SK-N-SH (cell line): ENCODE measurements around the gene PM20D2. TPM values are rescaled to one million over a fixed set of nuclear protein-coding genes. Genes with fewer than 3 reads are reported as not detected.

Experiments used
- CTCF ChIA-PET: fragments of 300-600, 350-600 bp; formaldehyde crosslinking; extraction: SDS; loops from one replicate; lab custom pipeline; 2021; lab: Yijun Ruan, JAX
- POLR2A ChIA-PET: fragments of 350-600 bp; sonication (Branson Sonifier 250); formaldehyde crosslinking; extraction: SDS; loops from one replicate; lab custom pipeline; 2020; ENCODE audit warnings: antibody characterized with exemption, inconsistent platforms; lab: Yijun Ruan, JAX
- DNase-seq: peaks from one replicate; pipeline ENCODE4 v3.0.0; 2012
- H2AFZ ChIP-seq: fragments of 200-600 bp; sonication (generic); 2 replicates; pipeline ENCODE4 v1.8.1; 2016; ENCODE audit warnings: antibody characterized with exemption, mild to moderate bottlenecking, low read depth
- H3F3A ChIP-seq: fragments of 200-600 bp; sonication (generic); replicated peaks from 2 replicates; pipeline ENCODE3; 2016; ENCODE audit warnings: antibody characterized with exemption, mild to moderate bottlenecking; ENCODE audit not compliant: insufficient read depth
- H3K27ac ChIP-seq, 2 experiments: fragments of 200-500 bp in 1 of 2; fragments of 200-600 bp in 1 of 2; sonication (Bioruptor generic) in 1 of 2; sonication (generic), shearing (Covaris generic) in 1 of 2; 2 replicates each; pipeline versions ENCODE4 v1.5.1 to v1.6.1; 2014 to 2016; ENCODE audit warnings: low read depth in 2 of 2, inconsistent platforms in 1 of 2, low read length in 1 of 2, mild to moderate bottlenecking in 1 of 2, mixed read lengths in 1 of 2
- H3K27me3 ChIP-seq: fragments of 200-600 bp; sonication (generic), shearing (Covaris generic); 2 replicates; pipeline ENCODE4 v1.6.1; 2016; ENCODE audit warnings: mixed run types; ENCODE audit not compliant: insufficient read depth
- H3K36me3 ChIP-seq, 2 experiments: fragments of 200-500 bp in 1 of 2; fragments of 200-600 bp in 1 of 2; sonication (Bioruptor generic) in 1 of 2; sonication (generic) in 1 of 2; replicated peaks in 1 of 2; 2 replicates each; pipeline versions ENCODE3 to v1.5.1; 2014 to 2016; ENCODE audit warnings: low read length in 1 of 2, mild to moderate bottlenecking in 1 of 2; ENCODE audit not compliant: insufficient read depth in 2 of 2, control insufficient read depth in 1 of 2
- H3K4me1 ChIP-seq, 2 experiments: fragments of 200-500 bp in 1 of 2; fragments of 200-600 bp in 1 of 2; sonication (Bioruptor generic) in 1 of 2; sonication (generic), shearing (Covaris generic) in 1 of 2; 2 replicates each; pipeline versions ENCODE4 v1.5.1 to v1.6.1; 2014 to 2016; ENCODE audit warnings: low read depth in 1 of 2, low read length in 1 of 2, mixed run types in 1 of 2; ENCODE audit not compliant: insufficient read depth in 2 of 2, control insufficient read depth in 1 of 2
- H3K4me2 ChIP-seq: fragments of 200-600 bp; sonication (generic), shearing (Covaris generic); 2 replicates; pipeline ENCODE4 v1.6.1; 2017; ENCODE audit warnings: mixed run types
- H3K4me3 ChIP-seq, 2 experiments: fragments of 200-500 bp in 1 of 2; fragments of 200-600 bp in 1 of 2; sonication (Bioruptor generic) in 1 of 2; sonication (generic), shearing (Covaris generic) in 1 of 2; 2 replicates each; pipeline versions ENCODE4 v1.5.1 to v1.8.1; 2014 to 2016; ENCODE audit warnings: low read depth in 2 of 2, inconsistent platforms in 1 of 2, low read length in 1 of 2, mild to moderate bottlenecking in 1 of 2, mixed read lengths in 1 of 2, moderate library complexity in 1 of 2
- H3K79me2 ChIP-seq: fragments of 200-600 bp; sonication (generic); 2 replicates; pipeline ENCODE4 v1.8.1; 2017; ENCODE audit warnings: mild to moderate bottlenecking; ENCODE audit not compliant: insufficient read depth
- H3K9ac ChIP-seq: fragments of 200-600 bp; sonication (generic); 2 replicates; pipeline ENCODE4 v1.6.1; 2017; ENCODE audit warnings: mixed run types
- H3K9me2 ChIP-seq: fragments of 200-600 bp; sonication (generic); 2 replicates; pipeline ENCODE4 v1.6.1; 2017; ENCODE audit warnings: mixed run types
- H3K9me3 ChIP-seq: fragments of 200-600 bp; sonication (generic); 2 replicates; pipeline ENCODE4 v1.6.1; 2017; ENCODE audit warnings: mixed run types, mild to moderate bottlenecking, moderate library complexity
- H4K20me1 ChIP-seq: fragments of 200-600 bp; sonication (generic); 2 replicates; pipeline ENCODE4 v1.6.1; 2017; ENCODE audit warnings: mild to moderate bottlenecking, mixed run types; ENCODE audit not compliant: insufficient read depth
- CTCF ChIP-seq: fragments of 200-600 bp; sonication (generic); IDR thresholded peaks from 2 replicates; pipeline ENCODE4 v1.6.1; 2017; ENCODE audit warnings: antibody characterized with exemption, mild to moderate bottlenecking, moderate library complexity
- FOSL2 ChIP-seq: IDR thresholded peaks from 2 replicates; pipeline ENCODE4 v1.4.0; 2012; ENCODE audit warnings: low read depth, mild to moderate bottlenecking, moderate library complexity, borderline replicate concordance
- FOXJ3 ChIP-seq: sonication (generic); formaldehyde crosslinking; IDR thresholded peaks from 2 replicates; pipeline ENCODE4 v1.5.1; 2020; ENCODE audit warnings: mild to moderate bottlenecking, missing genetic modification reagents
- FOXM1 ChIP-seq: IDR thresholded peaks from 2 replicates; pipeline ENCODE4 v1.4.0; 2012; ENCODE audit warnings: low read depth, mild to moderate bottlenecking
- GATA2 ChIP-seq: sonication (generic); formaldehyde crosslinking; IDR thresholded peaks from 2 replicates; pipeline ENCODE4 v1.5.0; 2020; ENCODE audit warnings: mild to moderate bottlenecking, missing genetic modification reagents
- JUND ChIP-seq: IDR thresholded peaks from 2 replicates; pipeline ENCODE4 v1.4.0; 2012
- MEF2A ChIP-seq: IDR thresholded peaks from 2 replicates; pipeline ENCODE4 v1.4.0; 2012; ENCODE audit warnings: low read depth, borderline replicate concordance
- MXI1 ChIP-seq: IDR thresholded peaks from 2 replicates; pipeline ENCODE4 v1.6.1; 2012; ENCODE audit warnings: mild to moderate bottlenecking, low read depth, low read length, improper control_type of control experiment
- NFIC ChIP-seq: IDR thresholded peaks from 2 replicates; pipeline ENCODE4 v1.4.0; 2012; ENCODE audit warnings: borderline replicate concordance
- NRF1 ChIP-seq: IDR thresholded peaks from 2 replicates; pipeline ENCODE4 v1.6.1; 2012; ENCODE audit warnings: low read depth, mild to moderate bottlenecking, low read length
- RCOR1 ChIP-seq: fragments of 150-350 bp; IDR thresholded peaks from 2 replicates; pipeline ENCODE4 v1.6.1; 2017; ENCODE audit warnings: antibody characterized with exemption, low read length
- RFX5 ChIP-seq: IDR thresholded peaks from 2 replicates; pipeline ENCODE4 v1.6.1; 2012; ENCODE audit warnings: mild to moderate bottlenecking, improper control_type of control experiment, low read length
- RXRA ChIP-seq: IDR thresholded peaks from 2 replicates; pipeline ENCODE4 v1.4.0; 2012; ENCODE audit warnings: low read depth, mild to moderate bottlenecking, borderline replicate concordance
- SIN3A ChIP-seq: IDR thresholded peaks from 2 replicates; pipeline ENCODE4 v1.6.1; 2012; ENCODE audit warnings: low read depth, mild to moderate bottlenecking, low read length, moderate library complexity, borderline replicate concordance
- SMC3 ChIP-seq: IDR thresholded peaks from 2 replicates; pipeline ENCODE4 v1.6.1; 2012; ENCODE audit warnings: low read depth, low read length, improper control_type of control experiment
- TCF12 ChIP-seq: IDR thresholded peaks from 2 replicates; pipeline ENCODE4 v1.4.0; 2012
- TEAD4 ChIP-seq: IDR thresholded peaks from 2 replicates; pipeline ENCODE4 v1.4.0; 2012; ENCODE audit warnings: mild to moderate bottlenecking, borderline replicate concordance; ENCODE audit not compliant: insufficient read depth
- WGBS: methylation state at CpG from one replicate; pipeline ENCODE4 v1.1.6; 2017; ENCODE audit warnings: low lambda C conversion rate; 5-methylcytosine and 5-hydroxymethylcytosine counted together
- polyA plus RNA-seq, 3 experiments: library from polyadenylated mRNA; depleted of rRNA; stranded (reverse); fragments of >200 nt; gene quantifications; 2 replicates each; pipeline ENCODE4 v1.2.3, GENCODE V29; 2012
- TF ChIP-seq, protein P1 (sequence below): IDR thresholded peaks from 2 replicates; pipeline ENCODE4 v1.4.0; 2012; ENCODE audit warnings: low read depth, borderline replicate concordance
- TF ChIP-seq, protein P2 (sequence below): IDR thresholded peaks from 2 replicates; pipeline ENCODE4 v1.6.1; 2012; ENCODE audit warnings: mild to moderate bottlenecking, low read depth, low read length, moderate library complexity
- TF ChIP-seq, protein P3 (sequence below): IDR thresholded peaks from 2 replicates; pipeline ENCODE4 v1.4.0; 2012; ENCODE audit warnings: low read depth

The PM20D2 gene
- polyA plus RNA-seq, 1 of the 3 experiments (the other 2 are of a cell fraction) = 6.2 TPM

DNA sequence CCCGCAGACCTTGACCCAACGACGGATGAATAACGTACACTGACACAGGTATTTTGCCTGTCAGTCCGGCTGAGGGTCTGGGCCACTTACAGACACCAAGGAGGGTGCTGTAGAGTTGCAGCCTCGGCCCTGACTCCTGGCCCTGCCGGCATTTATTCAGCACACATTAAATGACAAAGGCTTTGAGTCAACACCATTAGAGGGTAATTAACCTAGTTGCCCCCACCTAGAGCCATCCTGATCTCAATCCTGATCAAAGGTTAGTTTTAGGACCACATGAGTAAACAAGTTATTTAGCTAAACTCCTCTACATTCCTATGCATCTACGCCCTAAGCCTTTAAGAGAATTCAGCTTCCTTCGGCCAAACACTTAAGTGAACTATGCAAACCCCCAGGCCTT, 11.9 kb upstream of the PM20D2 start (continued):
- no peak for TF ChIP-seq SMC3
- no peak for TF ChIP-seq RCOR1
- TF ChIP-seq TCF12 = no peak
- TF ChIP-seq FOSL2 = no peak
- no peak for TF ChIP-seq TEAD4
- TF ChIP-seq FOXJ3 (CRISPR knock-in tag) = no peak
- TF ChIP-seq, all 33 proteins: peak for 0

DNA sequence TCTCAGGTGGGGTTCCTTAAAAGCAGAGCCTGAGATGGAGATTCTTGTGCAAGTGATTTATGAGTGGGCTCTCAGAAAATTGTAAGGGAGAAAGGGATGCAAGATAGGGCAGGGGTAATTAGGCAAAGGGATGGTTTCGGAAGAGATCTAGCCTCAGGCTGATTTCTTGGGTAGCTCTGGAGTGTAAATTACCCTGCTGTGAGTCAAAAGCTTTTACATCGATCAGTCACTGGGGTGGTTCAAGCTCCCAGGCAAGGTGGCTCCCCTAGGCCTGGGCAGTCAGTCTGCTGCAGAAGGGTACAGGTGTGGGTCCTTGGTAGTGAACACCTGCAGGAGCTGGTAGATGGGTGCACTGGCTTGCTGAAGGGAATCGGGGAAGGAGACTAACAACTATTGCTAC, 11.1 kb upstream of the PM20D2 start:
- no peak for DNase-seq
- H3K9ac ChIP-seq = no peak overlapping the region
- WGBS = 82% methylated on average over 3 of the region's 3 CpGs
- CTCF ChIA-PET = interaction anchor here (0.6 to 2.0 kb wide), 6 partner anchors 10 to 237 kb away, joined by 3 to 6 read pairs (median 4); no protein-coding TSS in a partner anchor
- peaks cover 0 to 5% of the 10 kb centered on the region in 2 experiments; a peak in 2 of 4 replicates for H3K4me1 ChIP-seq
- no peaks in the 10 kb centered on the region for H4K20me1 ChIP-seq
- H3K9me2 ChIP-seq = no peaks in the 10 kb centered on the region
- H3K4me3 ChIP-seq = no peak overlapping the region
- H3K36me3 ChIP-seq = no peaks in the 10 kb centered on the region
- H3F3A ChIP-seq = no peaks in the 10 kb centered on the region
- H3K4me2 ChIP-seq = no peak overlapping the region
- no peaks in the 10 kb centered on the region for H3K79me2 ChIP-seq
- H3K27me3 ChIP-seq = no peaks in the 10 kb centered on the region
- H3K27ac ChIP-seq = no peak overlapping the region
- no peaks in the 10 kb centered on the region for H3K9me3 ChIP-seq
- POLR2A ChIA-PET = no interaction called here
- no peak overlapping the region for H2AFZ ChIP-seq
- TF ChIP-seq NRF1 (no peak), TCF12 (no peak), RFX5 (no peak), JUND (no peak), MEF2A (no peak), FOXM1 (no peak), RXRA (no peak), SIN3A (no peak), SMC3 (no peak), NFIC (no peak), CTCF (no peak), FOXJ3 (CRISPR knock-in tag) (no peak), MXI1 (no peak), GATA2 (no peak), RCOR1 (no peak)
- TF ChIP-seq, protein P1, sequence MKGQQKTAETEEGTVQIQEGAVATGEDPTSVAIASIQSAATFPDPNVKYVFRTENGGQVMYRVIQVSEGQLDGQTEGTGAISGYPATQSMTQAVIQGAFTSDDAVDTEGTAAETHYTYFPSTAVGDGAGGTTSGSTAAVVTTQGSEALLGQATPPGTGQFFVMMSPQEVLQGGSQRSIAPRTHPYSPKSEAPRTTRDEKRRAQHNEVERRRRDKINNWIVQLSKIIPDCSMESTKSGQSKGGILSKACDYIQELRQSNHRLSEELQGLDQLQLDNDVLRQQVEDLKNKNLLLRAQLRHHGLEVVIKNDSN = no peak
- TF ChIP-seq, protein P2, sequence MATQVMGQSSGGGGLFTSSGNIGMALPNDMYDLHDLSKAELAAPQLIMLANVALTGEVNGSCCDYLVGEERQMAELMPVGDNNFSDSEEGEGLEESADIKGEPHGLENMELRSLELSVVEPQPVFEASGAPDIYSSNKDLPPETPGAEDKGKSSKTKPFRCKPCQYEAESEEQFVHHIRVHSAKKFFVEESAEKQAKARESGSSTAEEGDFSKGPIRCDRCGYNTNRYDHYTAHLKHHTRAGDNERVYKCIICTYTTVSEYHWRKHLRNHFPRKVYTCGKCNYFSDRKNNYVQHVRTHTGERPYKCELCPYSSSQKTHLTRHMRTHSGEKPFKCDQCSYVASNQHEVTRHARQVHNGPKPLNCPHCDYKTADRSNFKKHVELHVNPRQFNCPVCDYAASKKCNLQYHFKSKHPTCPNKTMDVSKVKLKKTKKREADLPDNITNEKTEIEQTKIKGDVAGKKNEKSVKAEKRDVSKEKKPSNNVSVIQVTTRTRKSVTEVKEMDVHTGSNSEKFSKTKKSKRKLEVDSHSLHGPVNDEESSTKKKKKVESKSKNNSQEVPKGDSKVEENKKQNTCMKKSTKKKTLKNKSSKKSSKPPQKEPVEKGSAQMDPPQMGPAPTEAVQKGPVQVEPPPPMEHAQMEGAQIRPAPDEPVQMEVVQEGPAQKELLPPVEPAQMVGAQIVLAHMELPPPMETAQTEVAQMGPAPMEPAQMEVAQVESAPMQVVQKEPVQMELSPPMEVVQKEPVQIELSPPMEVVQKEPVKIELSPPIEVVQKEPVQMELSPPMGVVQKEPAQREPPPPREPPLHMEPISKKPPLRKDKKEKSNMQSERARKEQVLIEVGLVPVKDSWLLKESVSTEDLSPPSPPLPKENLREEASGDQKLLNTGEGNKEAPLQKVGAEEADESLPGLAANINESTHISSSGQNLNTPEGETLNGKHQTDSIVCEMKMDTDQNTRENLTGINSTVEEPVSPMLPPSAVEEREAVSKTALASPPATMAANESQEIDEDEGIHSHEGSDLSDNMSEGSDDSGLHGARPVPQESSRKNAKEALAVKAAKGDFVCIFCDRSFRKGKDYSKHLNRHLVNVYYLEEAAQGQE = no peak
- TF ChIP-seq, protein P3, sequence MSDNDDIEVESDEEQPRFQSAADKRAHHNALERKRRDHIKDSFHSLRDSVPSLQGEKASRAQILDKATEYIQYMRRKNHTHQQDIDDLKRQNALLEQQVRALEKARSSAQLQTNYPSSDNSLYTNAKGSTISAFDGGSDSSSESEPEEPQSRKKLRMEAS = no peak
